GM19328 (cell line): ENCODE data around the gene TMEM88.
"Not testable (repeated sequence)": the region's sequence is repeated elsewhere in the genome, so short reads cannot be mapped to it uniquely, and the experiment has no call there.

Experiments used
- ATAC-seq: cut with Tn5 transposase; IDR thresholded peaks from one replicate; pipeline ENCODE4 v1.9.1; 2021; ENCODE audit warnings: mild to moderate bottlenecking, moderate library complexity; ENCODE audit not compliant: unreplicated experiment

The TMEM88 gene

GRCh38 chr17:7854851-7855659 is at the start of gene TMEM88:
TMEM88 (plus strand) TSS chr17:7855066; CDS start chr17:7855075, 9 bp downstream.
- no peak for ATAC-seq

- no peak for ATAC-seq
Observed at GRCh38 chr17:7806587-7806986, 48.3 kb upstream of the TMEM88 start.

GRCh38 chr17:7807206-7807605 is 47.7 kb upstream of the TMEM88 start:
- ATAC-seq: no peak

- ATAC-seq: no peak
Observed at GRCh38 chr17:7809086-7809790, 45.6 kb upstream of the TMEM88 start.

GRCh38 chr17:7809791-7810343 is 45.0 kb upstream of the TMEM88 start:
- not testable (repeated sequence) for ATAC-seq

GRCh38 chr17:7811251-7811650 is 43.6 kb upstream of the TMEM88 start:
- ATAC-seq: no peak

- no peak for ATAC-seq
Observed at GRCh38 chr17:7814969-7815368, 39.9 kb upstream of the TMEM88 start.

- ATAC-seq: no peak
Observed at GRCh38 chr17:7816926-7817642, 37.8 kb upstream of the TMEM88 start.

- ATAC-seq: no peak
Observed at GRCh38 chr17:7817643-7817964, 37.3 kb upstream of the TMEM88 start.

GRCh38 chr17:7818026-7818425 is 36.8 kb upstream of the TMEM88 start:
- ATAC-seq: no peak

- ATAC-seq: no peak
Observed at GRCh38 chr17:7818746-7819645, 35.9 kb upstream of the TMEM88 start.

- no peak for ATAC-seq
Observed at GRCh38 chr17:7820231-7820630, 34.6 kb upstream of the TMEM88 start.

- no peak for ATAC-seq
Observed at GRCh38 chr17:7822126-7822525, 32.7 kb upstream of the TMEM88 start.

- no peak for ATAC-seq
Observed at GRCh38 chr17:7823581-7824001, 31.3 kb upstream of the TMEM88 start.

GRCh38 chr17:7824021-7824924 is 30.6 kb upstream of the TMEM88 start:
- no peak for ATAC-seq

GRCh38 chr17:7825206-7825990 is 29.5 kb upstream of the TMEM88 start:
- ATAC-seq: no peak

- no peak for ATAC-seq
Observed at GRCh38 chr17:7830616-7831015, 24.2 kb upstream of the TMEM88 start.

- no peak for ATAC-seq
Observed at GRCh38 chr17:7831233-7831632, 23.6 kb upstream of the TMEM88 start.

- no peak for ATAC-seq
Observed at GRCh38 chr17:7832431-7832830, 22.4 kb upstream of the TMEM88 start.
